ENCODE measurements around the gene XCL1.

GRCh38 chr1:168591066-168591465 is 14.7 kb downstream of the XCL1 start:
- no peak for TF ChIP-seq MXI1 (conservative IDR thresholded peaks at IDR 0.05; ENCODE audit: poor library complexity, severe bottlenecking)
- TF ChIP-seq CTCF (IDR thresholded peaks at IDR 0.05; ENCODE audit: poor library complexity, severe bottlenecking) = no peak
- TF ChIP-seq POLR2AphosphoS5 (IDR thresholded peaks at IDR 0.05) = no peak
- no peak for TF ChIP-seq REST (IDR thresholded peaks at IDR 0.05; ENCODE audit: borderline replicate concordance)
- no peak for TF ChIP-seq EP300 (conservative IDR thresholded peaks at IDR 0.05; ENCODE audit: poor library complexity, severe bottlenecking)
- no peak for TF ChIP-seq TAF1 (IDR thresholded peaks at IDR 0.05; ENCODE audit: low read depth)
- no peak for TF ChIP-seq EZH2 (IDR thresholded peaks at IDR 0.05; ENCODE audit: borderline replicate concordance, insufficient read depth, low read length, poor library complexity, severe bottlenecking)
- no peak for TF ChIP-seq SMC3 (conservative IDR thresholded peaks at IDR 0.05; ENCODE audit: poor library complexity)
- no peak for TF ChIP-seq RAD21 (conservative IDR thresholded peaks at IDR 0.05)

Data from neural cell (in vitro differentiated cells).